Mucosa of gallbladder (tissue), 1 donor: ENCODE data around the gene CEP97. TPM values are rescaled to one million over a fixed set of nuclear protein-coding genes. Genes with fewer than 3 reads are reported as not detected.
"Not testable (repeated sequence)": the region's sequence is repeated elsewhere in the genome, so short reads cannot be mapped to it uniquely, and the experiment has no call there.

ENCODE experiments used
- DNase-seq: peaks from one replicate; pipeline ENCODE4 v3.0.0-alpha.2; 2020; ENCODE audit warnings: low spot score
- total RNA-seq: library from RNA; stranded (reverse); gene quantifications from one replicate; pipeline ENCODE4 v1.2.1, GENCODE V29; 2021
- donor health status: DM: no; HTN: no; CAD: no.

The CEP97 gene
- total RNA-seq, 1 donor from 2014 or later: 10.6 TPM

DNA sequence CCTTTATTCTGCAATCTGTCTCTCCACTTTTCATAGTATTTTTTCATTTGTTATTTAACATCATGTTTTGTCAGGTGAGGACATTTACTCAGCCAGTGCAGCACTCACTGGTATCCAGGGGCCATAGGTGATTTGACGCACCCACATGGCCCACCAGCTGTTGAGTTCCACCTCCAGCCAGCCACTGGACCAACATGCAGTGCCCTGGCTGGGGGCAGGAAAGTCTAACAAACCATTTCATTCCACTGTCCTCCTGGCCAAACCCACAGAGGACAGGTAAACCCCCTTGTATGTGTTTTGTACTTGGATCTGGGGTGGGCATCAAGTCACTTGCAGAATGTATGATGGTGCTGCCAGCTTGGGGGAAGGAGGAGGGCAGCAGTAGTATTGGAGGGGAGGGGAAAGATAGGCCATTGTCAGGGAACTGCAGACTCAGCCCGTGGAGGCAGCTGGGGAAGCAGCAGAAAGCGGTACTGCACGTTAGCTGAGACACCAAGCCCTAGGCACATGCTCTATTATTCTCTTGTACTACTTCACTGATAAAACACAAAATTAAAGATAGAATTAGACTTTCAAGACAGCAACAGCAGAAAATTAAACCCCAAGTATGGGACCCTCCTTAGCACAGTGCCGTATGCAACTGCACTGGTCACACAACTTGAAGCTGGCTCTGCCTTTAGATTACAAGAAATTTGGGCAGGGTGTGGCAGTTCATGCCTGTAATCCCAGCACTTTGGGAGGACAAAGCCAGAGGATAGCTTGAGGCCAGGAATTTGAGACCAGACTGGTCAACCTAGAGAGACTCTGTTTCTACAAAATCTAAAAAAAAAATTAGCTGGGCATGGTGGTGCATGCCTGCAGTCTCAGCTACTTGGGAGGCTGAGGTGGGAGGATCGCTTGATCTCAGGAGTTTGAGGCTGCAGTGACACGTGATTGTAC, 22.4 kb upstream of the CEP97 start:
- DNase-seq: no peak

DNA sequence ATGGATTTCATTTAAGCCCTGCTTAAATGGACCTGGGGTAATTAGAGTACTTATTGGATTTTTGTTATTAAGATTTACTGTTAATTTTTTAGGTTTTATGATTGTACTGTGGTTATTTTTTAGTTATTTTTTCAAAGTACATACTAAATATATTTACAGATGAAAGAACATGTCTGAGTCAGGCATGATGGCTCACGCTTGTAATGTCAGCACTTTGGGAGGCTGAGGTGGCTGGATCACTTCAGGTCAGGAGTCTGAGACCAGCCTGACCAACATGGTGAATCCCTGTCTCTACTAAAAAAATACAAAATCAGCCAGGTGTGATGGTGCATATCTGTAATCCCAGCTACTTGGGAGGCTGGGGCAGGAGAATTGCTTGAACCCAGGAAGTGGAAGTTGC, 21.7 kb upstream of the CEP97 start:
- DNase-seq: no peak

DNA sequence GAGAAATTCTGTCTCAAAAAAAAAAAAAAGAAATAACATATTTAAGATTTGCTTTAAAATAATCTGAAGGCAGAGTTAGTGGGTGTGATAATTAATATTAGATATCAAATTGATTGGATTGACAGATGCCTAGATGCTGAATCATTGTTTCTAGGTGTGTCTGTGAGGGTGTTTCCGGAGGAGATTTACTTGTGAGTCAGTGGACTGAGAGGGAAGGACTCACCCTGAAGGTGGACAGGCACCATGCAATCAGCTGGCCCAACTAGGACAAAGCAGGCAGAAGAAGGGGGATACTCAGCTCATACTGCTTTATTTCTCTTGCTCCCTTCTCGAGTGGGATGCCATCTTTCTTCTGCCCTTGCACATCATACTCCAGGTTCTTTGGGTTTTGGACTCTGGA, 21.2 kb upstream of the CEP97 start:
- no peak for DNase-seq

DNA sequence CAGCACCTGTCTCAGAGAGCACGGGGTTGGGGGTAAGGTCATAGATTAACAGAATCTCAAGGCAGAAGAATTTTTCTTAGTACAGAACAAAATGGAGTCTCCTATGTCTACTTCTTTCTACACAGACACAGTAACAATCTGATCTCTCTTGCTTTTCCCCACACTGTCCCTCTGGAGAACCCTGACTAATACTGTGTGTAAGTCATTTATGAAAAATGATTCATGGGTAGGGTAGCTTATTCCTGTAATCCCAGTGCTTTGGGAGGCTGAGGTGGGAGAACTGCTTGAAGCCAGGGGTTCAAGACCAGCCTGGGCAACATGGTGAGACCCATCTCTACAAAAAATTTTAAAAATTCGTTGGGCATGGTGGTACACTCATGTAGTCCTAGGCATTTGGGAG, 19.8 kb upstream of the CEP97 start:
- not testable (repeated sequence) for DNase-seq

DNA sequence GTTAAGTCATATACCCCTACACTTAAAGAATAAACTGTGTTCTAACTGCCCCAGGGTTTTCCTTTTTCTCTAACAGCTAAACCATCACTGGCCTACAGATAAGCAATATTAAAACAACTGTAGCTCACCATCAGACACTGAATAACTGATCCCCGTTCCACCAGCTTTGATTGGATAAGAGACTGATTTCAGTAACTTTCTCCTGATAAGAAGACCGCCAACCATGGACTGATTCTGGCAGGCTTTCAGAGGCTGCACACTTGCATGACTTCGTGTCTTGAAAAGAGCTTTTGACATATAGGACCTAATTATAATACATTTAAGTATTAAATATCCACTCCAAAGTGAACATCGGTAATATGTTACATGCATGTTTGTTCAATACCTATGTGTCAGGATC, 15.3 kb upstream of the CEP97 start:
- no peak for DNase-seq

DNA sequence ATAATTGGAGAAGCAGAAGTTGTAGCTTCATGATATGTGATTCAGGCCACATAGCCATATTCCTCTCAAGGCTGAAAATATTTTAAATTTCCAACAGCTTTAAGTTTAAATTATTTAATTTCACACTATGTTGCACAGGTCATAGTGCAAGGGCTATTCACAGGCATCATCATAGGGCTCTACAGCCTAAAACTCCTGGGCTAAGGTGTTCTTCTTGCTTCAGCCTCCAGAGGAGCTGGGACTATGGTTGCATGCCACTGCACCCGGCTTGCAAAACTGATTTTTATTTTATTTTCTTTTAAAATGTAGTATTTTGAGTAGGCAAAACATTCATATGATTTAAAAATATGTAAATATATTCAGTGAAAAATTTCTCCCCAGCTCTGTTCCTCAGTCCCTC, 6.0 kb upstream of the CEP97 start:
- no peak for DNase-seq

DNA sequence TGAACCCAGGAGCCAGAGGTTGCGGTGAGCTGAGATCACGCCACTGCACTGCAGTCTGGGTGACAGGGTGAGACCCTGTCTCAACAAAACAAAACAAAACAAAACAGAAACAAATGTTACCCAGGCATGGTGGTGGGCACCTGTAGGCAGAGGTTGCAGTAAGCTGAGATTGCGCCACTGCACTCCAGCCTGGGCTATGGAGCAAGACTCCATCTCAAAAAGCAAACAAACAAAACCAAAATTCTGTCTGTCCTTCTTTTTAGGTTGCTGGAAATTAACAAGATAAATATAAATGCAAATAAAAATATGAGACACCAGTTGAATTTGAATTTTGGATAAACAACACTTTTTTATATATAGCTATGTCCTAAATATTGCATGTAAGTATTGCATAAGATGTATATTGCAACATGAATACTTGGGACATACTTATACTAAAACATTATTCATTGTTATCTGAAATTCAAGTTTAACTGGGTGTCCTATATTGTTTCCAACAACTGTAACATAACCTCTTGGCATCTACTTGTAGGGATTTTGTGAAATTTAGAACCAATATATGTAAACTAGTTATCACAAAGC, 4.7 kb upstream of the CEP97 start:
- no peak for DNase-seq

DNA sequence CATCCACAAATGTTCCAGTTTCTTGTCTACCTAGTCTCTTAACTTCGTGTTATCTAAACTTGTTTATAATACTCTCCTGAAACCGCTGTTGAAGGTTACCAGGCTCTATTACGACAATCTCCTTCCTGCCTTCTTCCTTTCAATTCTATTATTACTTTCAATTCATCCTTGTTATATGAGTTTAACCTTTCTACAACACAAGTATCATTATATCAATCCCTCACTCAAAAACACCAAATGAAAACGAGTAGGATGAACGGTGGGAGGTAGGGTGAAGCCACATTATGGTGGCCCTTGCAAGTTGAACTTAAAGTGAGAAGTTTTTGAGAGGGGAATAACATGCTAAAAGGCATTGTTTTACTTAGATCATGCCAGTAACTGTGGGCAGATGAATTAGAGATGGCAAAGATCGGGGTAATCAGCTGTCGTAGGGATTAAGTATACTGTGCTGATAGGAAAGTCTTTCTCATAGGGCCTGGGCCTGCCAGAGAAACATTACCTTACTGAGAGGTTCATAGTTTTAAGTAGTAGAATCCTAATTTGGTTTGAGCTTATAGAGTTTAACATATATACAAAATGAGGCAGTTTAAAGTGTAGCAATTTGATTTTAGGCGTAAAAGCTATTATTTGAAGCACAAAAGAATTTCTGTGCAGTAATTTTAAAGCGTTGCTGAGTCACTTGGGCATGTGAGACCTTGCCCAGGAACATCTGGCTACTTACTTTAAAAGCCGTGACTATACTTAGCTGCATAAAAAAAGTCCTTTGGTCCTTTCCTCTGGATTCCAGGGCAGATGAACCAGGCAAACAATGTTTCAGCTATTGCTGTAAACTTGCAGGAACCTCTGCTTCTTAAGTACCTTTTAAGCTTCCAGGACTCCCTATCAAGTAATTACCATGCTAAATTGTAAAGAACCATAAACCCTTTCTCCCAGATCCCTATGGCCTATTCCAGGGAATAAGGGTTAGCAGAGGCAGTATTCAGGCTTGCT, 3.3 kb upstream of the CEP97 start:
- no peak for DNase-seq

DNA sequence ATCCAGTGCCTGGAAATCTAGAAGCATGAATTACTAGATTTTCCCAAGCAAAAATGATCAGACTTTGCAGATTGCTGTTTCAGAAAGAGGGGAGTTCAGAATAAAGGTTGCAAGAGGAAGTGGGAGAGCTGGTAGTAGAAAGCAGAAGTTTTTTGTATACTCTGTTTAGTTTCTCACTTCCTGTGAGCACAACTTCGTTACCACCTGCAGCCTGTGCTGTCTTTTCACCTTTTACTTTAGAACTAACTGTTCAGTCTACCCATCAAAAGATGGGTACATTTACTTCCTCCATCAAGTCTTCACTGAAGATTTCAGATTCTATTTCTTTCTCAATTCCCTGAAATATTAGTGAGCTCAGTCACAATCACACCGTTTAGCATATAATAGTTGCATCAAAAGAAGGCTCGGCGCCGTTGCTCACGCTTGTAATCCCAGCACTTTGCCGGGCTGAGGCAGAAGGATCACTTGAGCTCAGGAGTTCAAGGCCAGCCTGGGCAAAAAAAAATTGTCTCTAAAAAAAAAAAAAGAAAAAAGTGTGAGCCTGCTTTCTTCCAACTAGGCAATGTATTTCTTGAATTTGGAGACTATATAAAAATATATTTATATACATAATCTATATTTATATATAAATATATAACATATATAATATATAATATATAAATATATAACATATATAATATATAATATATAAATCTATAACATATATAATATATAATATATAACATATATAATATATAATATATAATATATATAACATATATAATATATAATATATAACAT, 1.8 kb upstream of the CEP97 start:
- DNase-seq: no peak

DNA sequence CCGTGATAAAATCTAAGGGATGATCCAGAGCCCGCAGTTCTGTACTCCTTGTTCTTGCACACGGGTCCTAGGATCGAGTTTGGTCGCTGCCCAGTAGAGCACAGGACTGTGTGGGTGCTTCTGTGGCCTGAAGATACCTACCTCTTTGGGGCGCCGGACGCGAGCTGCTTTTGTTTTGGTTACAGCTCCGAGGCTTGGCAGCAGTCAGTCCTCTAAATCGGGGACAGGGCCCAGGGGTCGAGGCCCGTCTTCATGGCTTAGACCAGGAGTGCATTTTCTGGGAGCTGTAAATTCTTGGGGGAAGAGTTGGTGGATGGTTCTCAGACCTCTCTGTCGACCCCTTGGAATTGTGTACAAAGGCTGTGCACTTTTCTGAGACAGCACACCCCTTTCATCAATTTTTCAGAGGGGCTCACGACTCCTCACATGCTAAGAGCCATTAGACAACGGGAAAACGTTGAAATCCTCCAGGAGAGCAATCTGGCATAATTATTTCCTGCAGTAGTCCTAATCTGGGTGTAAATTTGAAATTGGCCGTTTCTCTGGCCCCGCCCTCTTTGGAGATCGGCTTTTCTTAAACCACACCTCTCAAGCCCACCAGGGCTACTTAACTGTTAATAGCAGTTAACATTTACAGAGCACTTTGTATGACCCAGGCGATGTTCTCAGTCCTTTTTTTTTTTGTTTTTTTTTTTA, 928 bp downstream of the CEP97 start:
- DNase-seq: no peak

DNA sequence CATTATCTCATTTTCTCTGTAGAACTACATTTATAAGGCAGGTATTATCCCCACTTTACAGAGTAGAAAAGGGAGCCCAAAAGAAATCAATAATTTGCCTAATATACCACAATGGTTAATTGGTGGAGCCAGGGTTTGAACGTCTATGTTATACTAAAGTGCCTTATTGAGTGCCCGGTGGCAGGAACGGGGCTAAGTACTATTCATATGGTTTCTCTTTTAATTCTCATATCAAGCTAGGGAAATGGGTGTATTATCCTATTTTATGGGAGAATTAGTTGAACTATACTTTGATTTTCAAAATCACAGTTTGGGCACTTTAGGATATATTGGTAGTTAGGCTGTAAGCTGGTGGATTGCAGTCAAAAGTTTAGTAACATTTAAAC, 1.5 kb downstream of the CEP97 start:
- no peak for DNase-seq

DNA sequence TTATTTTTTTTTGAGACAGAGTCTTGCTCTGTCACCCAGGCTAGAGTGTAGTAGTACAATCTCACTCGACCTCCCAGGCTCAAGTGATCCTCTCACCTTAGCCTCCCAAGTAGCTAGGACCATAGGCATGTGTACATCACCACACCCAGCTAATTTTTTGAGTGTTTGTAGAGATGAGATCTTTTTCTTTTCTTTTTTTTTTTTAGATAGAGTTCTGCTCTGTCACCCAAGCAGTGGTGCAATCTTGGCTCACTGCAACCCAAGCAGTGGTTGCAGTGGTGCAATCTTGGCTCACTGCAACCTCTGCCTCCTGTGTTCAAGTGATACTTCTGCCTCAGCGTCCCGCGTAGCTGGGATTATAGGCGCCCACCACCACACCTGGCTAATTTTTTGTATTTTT, 5.2 kb downstream of the CEP97 start:
- no peak for DNase-seq

DNA sequence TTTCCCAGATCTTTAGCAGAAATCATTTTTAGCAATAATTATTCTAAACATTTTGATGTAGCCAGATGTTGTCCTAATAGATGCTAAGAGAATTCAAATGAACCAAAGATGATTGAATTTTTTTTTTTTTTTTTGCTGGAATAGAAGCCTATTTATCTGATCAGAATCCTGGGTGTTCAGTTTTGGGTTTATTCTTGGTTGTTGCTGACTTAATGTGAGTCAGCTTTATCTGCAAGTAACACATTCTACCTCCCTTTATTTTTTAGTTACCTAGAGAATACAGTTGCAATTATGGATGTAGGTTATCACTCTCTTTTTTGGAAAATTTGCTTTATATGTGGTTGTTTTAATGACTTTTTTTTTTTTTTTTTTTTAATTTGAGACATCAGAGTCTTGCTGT, 6.4 kb downstream of the CEP97 start:
- no peak for DNase-seq

DNA sequence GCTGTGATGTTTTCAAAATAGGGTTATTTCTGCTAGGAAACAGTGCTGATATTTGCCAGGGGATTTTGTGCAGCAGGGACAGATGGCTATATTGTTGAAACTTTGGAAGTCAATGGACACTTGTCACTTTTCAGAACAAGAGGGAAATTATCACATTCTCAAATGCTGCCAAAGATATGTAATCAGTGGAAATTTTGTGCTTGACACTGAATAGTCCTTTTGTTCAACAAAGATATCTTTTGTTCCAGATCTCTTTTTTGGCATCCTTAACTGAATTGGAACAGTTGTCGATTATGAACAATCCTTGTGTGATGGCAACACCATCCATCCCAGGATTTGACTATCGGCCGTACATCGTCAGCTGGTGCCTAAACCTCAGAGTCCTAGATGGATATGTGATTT, 7.8 kb downstream of the CEP97 start:
- DNase-seq: no peak

DNA sequence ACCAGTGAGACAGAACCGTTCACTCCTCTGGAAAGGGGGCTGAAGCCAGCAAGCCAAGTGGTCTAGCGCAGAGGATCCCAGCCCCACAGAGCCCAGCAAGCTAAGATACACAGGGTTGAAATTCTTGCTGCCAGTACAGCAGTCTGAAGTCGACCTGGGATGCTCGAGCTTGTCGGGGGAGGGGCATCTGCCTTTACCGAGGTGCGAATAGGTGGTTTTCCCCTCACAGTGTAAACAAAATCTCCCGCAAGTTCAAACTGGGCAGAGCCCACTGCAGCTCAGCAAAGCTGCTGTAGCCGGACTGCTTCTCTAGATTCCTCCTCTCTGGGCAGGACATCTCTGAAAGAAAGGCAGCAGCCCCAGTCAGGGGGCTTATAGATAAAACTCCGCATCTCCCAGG, 11.4 kb downstream of the CEP97 start:
- DNase-seq: no peak

DNA sequence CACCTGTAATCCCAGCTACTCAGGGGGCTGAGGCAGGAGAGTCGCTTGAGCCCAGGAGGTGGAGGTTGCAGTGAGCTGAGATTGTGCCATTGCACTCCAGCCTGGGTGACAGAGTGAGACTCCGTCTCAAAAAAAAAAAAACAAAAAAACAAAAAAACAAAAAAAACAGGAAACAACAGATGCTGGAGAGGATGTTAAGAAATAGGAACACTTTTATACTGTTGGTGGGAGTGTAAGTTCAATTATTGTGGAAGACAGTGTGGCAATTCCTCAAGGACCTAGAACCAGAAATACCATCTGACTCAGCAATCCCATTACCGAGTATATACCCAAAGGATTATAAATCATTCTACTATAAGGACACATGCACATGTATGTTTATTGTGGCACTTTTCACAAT, 17.5 kb downstream of the CEP97 start:
- not testable (repeated sequence) for DNase-seq

DNA sequence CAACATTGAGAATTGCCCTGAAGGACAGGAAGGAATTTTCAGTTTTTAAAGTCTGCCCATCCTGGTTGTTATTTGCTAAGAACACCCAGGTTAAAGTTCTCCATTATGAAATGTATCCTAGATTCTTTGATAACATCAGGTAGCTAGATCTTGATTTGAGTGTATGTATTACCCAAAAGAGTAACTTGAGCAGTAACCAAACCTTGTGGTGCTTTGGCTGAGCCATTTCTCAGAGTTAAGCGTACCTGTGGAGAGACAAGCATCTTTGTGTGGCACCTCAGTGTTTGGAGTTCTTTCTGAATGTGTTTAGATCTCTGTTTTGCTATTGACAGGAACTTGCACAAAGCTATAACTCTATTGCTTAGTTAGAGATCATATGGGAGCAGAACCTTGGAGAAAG, 20.4 kb downstream of the CEP97 start:
- DNase-seq: no peak

DNA sequence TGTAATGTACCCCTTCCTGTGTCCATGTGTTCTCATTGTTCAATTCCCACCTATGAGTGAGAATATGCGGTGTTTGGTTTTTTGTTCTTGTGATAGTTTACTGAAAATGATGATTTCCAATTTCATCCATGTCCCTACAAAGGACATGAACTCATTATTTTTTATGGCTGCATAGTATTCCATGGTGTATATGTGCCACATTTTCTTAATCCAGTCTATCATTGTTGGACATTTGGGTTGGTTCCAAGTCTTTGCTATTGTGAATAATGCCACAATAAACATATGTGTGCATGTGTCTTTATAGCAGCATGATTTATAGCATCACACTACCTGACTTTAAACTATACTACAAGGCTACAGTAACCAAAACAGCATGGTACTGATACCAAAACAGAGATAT, 21.5 kb downstream of the CEP97 start:
- not testable (repeated sequence) for DNase-seq

DNA sequence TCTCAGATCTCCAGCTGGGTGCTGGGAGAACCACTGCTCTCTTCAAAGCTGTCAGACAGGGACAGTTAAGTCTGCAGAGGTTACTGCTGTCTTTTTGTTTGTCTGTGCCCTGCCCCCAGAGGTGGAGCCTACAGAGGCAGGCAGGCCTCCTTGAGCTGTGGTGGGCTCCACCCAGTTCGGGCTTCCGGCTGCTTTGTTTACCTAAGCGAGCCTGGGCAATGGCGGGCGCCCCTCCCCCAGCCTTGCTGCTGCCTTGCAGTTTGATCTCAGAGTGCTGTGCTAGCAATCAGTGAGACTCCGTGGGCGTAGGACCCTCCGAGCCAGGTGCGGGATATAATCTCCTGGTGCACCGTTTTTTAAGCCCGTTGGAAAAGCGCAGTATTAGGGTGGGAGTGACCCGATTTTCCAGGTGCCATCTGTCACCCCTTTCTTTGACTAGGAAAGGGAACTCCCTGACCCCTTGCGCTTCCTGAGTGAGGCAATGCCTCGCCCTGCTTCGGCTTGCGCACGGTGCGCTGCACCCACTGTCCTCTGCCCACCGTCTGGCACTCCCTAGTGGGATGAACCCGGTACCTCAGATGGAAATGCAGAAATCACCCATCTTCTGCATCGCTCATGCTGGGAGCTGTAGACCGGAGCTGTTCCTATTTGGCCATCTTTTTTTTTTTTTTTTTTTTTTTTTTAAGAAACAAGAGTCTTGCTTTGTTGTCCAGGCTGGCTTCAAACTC, 29.1 kb downstream of the CEP97 start:
- not testable (repeated sequence) for DNase-seq

DNA sequence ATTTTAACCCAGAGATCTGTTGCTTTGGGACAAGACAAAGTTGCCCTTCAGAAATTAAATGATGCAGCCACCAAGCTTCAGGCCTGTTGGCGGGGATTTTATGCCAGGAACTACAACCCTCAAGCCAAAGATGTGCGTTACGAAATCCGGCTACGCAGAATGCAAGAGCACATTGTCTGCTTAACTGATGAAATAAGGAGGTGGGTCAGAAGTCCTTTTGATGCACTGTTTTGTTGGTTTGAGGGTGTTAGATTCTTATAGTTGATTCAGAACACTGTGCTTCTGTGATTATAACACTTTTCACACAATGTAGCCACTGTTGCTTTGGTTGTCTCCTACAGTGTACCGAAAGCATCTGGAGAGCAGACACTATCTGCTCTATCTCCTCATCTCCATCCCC, 33.8 kb downstream of the CEP97 start:
- no peak for DNase-seq
